ENCODE results near the gene VASN.

Gene VASN

GRCh38 chr16:4401094-4401501 lies 29.4 kb downstream of the VASN start:
- in situ Hi-C loops (cut with MboI; ENCODE audit: low sequenced_read_pairs): no loop called here

- in situ Hi-C loops (cut with MboI; ENCODE audit: low sequenced_read_pairs): no loop called here
Measured at GRCh38 chr16:4401510-4401909, 29.9 kb downstream of the VASN start.

GRCh38 chr16:4402439-4403132 lies 30.9 kb downstream of the VASN start:
- in situ Hi-C loops (cut with MboI; ENCODE audit: low sequenced_read_pairs): no loop called here

GRCh38 chr16:4403133-4403949 lies 31.7 kb downstream of the VASN start:
- in situ Hi-C loops (cut with MboI; ENCODE audit: low sequenced_read_pairs): no loop called here

- in situ Hi-C loops (cut with MboI; ENCODE audit: low sequenced_read_pairs): no loop called here
Measured at GRCh38 chr16:4404247-4404966, 32.8 kb downstream of the VASN start.

- in situ Hi-C loops (cut with MboI; ENCODE audit: low sequenced_read_pairs): no loop called here
Measured at GRCh38 chr16:4404967-4405696, 33.5 kb downstream of the VASN start.

- in situ Hi-C loops (cut with MboI; ENCODE audit: low sequenced_read_pairs): no loop called here
Measured at GRCh38 chr16:4407543-4408322, 36.1 kb downstream of the VASN start.

- in situ Hi-C loops (cut with MboI; ENCODE audit: low sequenced_read_pairs): no loop called here
Measured at GRCh38 chr16:4408323-4408690, 36.7 kb downstream of the VASN start.

GRCh38 chr16:4409081-4409932 lies 37.7 kb downstream of the VASN start:
- in situ Hi-C loops (cut with MboI; ENCODE audit: low sequenced_read_pairs): no loop called here

- in situ Hi-C loops (cut with MboI; ENCODE audit: low sequenced_read_pairs): no loop called here
Measured at GRCh38 chr16:4410335-4411075, 38.9 kb downstream of the VASN start.

DNA sequence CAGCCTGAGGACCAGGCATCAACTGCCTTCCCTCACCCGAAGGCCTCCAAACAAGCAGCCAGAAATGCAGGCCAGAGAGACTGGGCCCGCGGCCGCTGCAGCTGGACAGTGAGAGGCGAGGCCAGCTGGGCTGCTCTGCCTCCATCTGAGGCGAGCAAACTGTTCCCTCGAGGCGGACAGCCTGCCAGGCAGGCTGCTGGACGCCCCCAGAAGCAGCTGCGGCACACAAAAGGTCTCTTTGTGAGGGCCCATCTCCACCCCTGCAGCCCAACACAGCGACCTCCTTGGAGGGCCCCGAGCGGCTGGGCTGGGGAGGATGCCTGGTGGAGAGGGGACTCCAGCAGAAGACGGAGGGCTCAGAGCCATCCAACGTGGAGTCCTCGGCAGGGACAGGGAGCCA lies 40.0 kb downstream of the VASN start:
- in situ Hi-C loops (cut with MboI; ENCODE audit: low sequenced_read_pairs): no loop called here

- in situ Hi-C loops (cut with MboI; ENCODE audit: low sequenced_read_pairs): no loop called here
Measured at GRCh38 chr16:4412159-4412558, 40.5 kb downstream of the VASN start.

- in situ Hi-C loops (cut with MboI; ENCODE audit: low sequenced_read_pairs): no loop called here
Measured at GRCh38 chr16:4412854-4413253, 41.2 kb downstream of the VASN start.

GRCh38 chr16:4414187-4414917 lies 42.7 kb downstream of the VASN start:
- in situ Hi-C loops (cut with MboI; ENCODE audit: low sequenced_read_pairs): no loop called here

- in situ Hi-C loops (cut with MboI; ENCODE audit: low sequenced_read_pairs): no loop called here
Measured at GRCh38 chr16:4415538-4416199, 44.0 kb downstream of the VASN start.

DNA sequence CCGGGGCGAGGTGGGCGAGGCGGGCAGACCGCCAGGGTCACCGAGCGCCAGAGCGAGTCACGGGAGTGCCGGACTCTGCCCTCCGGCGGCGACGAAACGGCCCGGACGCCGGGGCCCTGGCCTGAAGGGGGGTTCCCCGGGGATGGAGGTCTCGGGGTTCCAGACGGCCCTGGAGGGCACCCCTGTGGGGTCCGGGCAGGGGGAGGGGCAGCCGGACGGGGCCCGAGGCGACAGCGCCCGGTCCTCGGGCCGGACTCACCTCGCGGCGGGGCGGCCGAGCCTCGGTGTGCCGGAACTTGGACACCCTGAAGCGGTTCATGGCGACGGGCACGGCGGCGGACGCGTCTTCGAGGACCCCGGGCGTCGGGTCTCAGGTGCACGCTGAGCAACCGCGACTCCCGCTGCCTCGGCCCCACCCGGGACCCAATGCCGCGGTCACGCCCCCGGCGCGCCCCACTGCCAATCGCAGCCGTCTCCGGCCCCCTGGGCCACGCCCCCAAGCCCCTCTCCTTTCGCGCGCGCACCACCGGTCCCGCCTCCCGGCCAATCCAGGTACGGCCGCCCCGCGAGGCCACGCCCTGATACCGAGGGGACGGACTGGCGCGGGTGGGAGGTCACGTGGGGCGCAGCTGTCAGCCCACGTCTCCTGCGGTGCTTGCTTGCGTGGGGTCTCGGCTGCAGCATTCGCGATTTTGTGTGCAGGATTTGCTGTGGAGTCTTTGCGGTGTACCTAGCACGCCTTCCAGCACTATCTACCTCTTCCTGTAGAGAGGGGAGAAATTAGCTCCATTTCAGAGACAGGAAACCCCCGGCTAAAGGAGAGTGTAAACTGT lies 44.8 kb downstream of the VASN start, which contains the start of gene CORO7:
Gene CORO7, minus strand, starts transcription at position 397 of the 833 bp plus-strand sequence. Its CDS starts 78 bp downstream, at position 319.
- in situ Hi-C loops (cut with MboI; ENCODE audit: low sequenced_read_pairs): no loop called here
